HepG2 (cell line): Measurements from ENCODE around the gene SLA2. TPM values are rescaled to one million over a fixed set of nuclear protein-coding genes. Genes with fewer than 3 reads are reported as not detected.

Experiments
- CREB3 ChIP-seq: sonication (generic); formaldehyde crosslinking; IDR thresholded peaks from 2 replicates; pipeline ENCODE4 v1.5.0; 2020; ENCODE audit warnings: missing genetic modification reagents
- DMTF1 ChIP-seq: sonication (generic); formaldehyde crosslinking; IDR thresholded peaks from 2 replicates; pipeline ENCODE4 v1.4.0; 2020; ENCODE audit warnings: mild to moderate bottlenecking, missing genetic modification reagents
- DNMT3B ChIP-seq: conservative IDR thresholded peaks from 2 replicates; pipeline ENCODE4 v1.6.1; 2016; ENCODE audit warnings: missing biosample characterization, control low read depth
- FOXK1 ChIP-seq: sonication (generic); formaldehyde crosslinking; IDR thresholded peaks from 2 replicates; pipeline ENCODE4 v1.4.0; 2020; ENCODE audit warnings: low read depth, missing genetic modification reagents, borderline replicate concordance
- GLI4 ChIP-seq: sonication (generic); formaldehyde crosslinking; IDR thresholded peaks from 2 replicates; pipeline ENCODE4 v1.5.1; 2020; ENCODE audit warnings: missing genetic modification reagents, mild to moderate bottlenecking, moderate library complexity, borderline replicate concordance
- HES4 ChIP-seq: sonication (generic); formaldehyde crosslinking; IDR thresholded peaks from 2 replicates; pipeline ENCODE4 v1.9.0; 2021; ENCODE audit warnings: mild to moderate bottlenecking, missing genetic modification reagents, borderline replicate concordance
- IRF9 ChIP-seq: sonication (generic); formaldehyde crosslinking; IDR thresholded peaks from 2 replicates; pipeline ENCODE4 v1.8.0; 2022; ENCODE audit warnings: missing genetic modification reagents, mild to moderate bottlenecking, borderline replicate concordance
- KAT2B ChIP-seq: fragments of 150-350 bp; IDR thresholded peaks from 2 replicates; pipeline ENCODE4 v1.6.1; 2014; ENCODE audit warnings: low read depth, low read length, borderline replicate concordance
- MXD3 ChIP-seq: IDR thresholded peaks from 2 replicates; pipeline ENCODE4 v1.6.1; 2016; ENCODE audit warnings: mild to moderate bottlenecking, missing biosample characterization, missing genetic modification reagents
- RBM39 ChIP-seq: fragments of 200-400 bp; formaldehyde crosslinking; IDR thresholded peaks from one replicate; pipeline ENCODE4 v1.6.1; 2018; ENCODE audit warnings: antibody characterized with exemption, mild to moderate bottlenecking, low read depth, low read length; ENCODE audit not compliant: poor library complexity, severe bottlenecking
- SIN3B ChIP-seq: fragments of 150-350 bp; IDR thresholded peaks from 2 replicates; pipeline ENCODE4 v1.6.1; 2014; ENCODE audit warnings: low read length
- SP140L ChIP-seq: sonication (generic); formaldehyde crosslinking; IDR thresholded peaks from 2 replicates; pipeline ENCODE4 v1.4.0; 2020; ENCODE audit warnings: missing genetic modification reagents, borderline replicate concordance
- TEAD3 ChIP-seq: optimal IDR thresholded peaks from 2 replicates; pipeline ENCODE3; 2016; ENCODE audit warnings: borderline replicate concordance
- USF2 ChIP-seq, 2 experiments: sonication (generic) in 1 of 2; formaldehyde crosslinking in 1 of 2; IDR thresholded peaks; 2 replicates each; pipeline versions ENCODE4 v1.5.1 to v1.6.1; 2011 to 2020; ENCODE audit warnings: borderline replicate concordance in 1 of 2, low read depth in 1 of 2, low read length in 1 of 2, mild to moderate bottlenecking in 1 of 2, missing genetic modification reagents in 1 of 2, moderate library complexity in 1 of 2
- YY1 ChIP-seq: IDR thresholded peaks from 2 replicates; pipeline ENCODE4 v1.6.1; 2011; ENCODE audit warnings: low read length, low read depth, moderate library complexity, mild to moderate bottlenecking; ENCODE audit not compliant: insufficient read depth, insufficient replicate concordance
- ZBTB38 ChIP-seq: sonication (generic); formaldehyde crosslinking; IDR thresholded peaks from 2 replicates; pipeline ENCODE4 v1.5.1; 2020; ENCODE audit warnings: mild to moderate bottlenecking, missing genetic modification reagents
- ZFP90 ChIP-seq: sonication (generic); formaldehyde crosslinking; IDR thresholded peaks from 2 replicates; pipeline ENCODE4 v1.8.0; 2022; ENCODE audit warnings: missing genetic modification reagents, mild to moderate bottlenecking, inconsistent platforms, borderline replicate concordance
- ZNF225 ChIP-seq: sonication (generic); formaldehyde crosslinking; IDR thresholded peaks from 2 replicates; pipeline ENCODE4 v1.4.0; 2020; ENCODE audit warnings: mild to moderate bottlenecking, missing genetic modification reagents
- ZNF740 ChIP-seq: sonication (generic); formaldehyde crosslinking; IDR thresholded peaks from 2 replicates; pipeline ENCODE4 v1.4.0; 2020; ENCODE audit warnings: missing genetic modification reagents
- ZNF746 ChIP-seq: sonication (generic); formaldehyde crosslinking; IDR thresholded peaks from 2 replicates; pipeline ENCODE4 v1.8.0; 2022; ENCODE audit warnings: mild to moderate bottlenecking, missing genetic modification reagents
- polyA plus RNA-seq, 8 experiments: library from polyadenylated mRNA; depleted of rRNA in 3 of 8; stranded (reverse) in 7 of 8; unstranded in 1 of 8; fragments of >200 nt; fragmentation: Illumina TruSeq in 4 of 8; extraction: Trizol in 4 of 8; gene quantifications; 2 replicates each; pipeline versions ENCODE4 v1.2.1 to v1.2.3, GENCODE V29; 2011 to 2016; ENCODE audit warnings: low read depth in 4 of 8, missing spikeins in 1 of 8, mixed read lengths in 1 of 8; ENCODE audit not compliant: insufficient read depth in 1 of 8
- total RNA-seq, 5 experiments: library from RNA; depleted of rRNA; stranded (reverse); fragments of >200 nt; fragmentation: Illumina TruSeq; extraction: Trizol; gene quantifications; 2 replicates each; pipeline ENCODE4 v1.2.3, GENCODE V29; 2016; ENCODE audit warnings: low read depth in 1 of 5

The SLA2 gene
- total and polyA plus RNA-seq, 2 of the 13 experiments (the other 11 are each of a cell fraction or from before 2014, with no cell fraction given) = 1.6 to 3.6 TPM

- TF ChIP-seq FOXK1 (CRISPR knock-in tag) (peak; percentile 30; the same call in 1 of the 2 replicates), ZNF225 (CRISPR knock-in tag) (peak; percentile 80), HES4 (CRISPR knock-in tag) (peak; percentile 73; the same call in 1 of the 2 replicates), KAT2B (no peak), ZFP90 (peak; percentile 87; the same call in 1 of the 2 replicates), SIN3B (no peak), ZNF746 (no peak; the same call in 1 of the 2 replicates), RBM39 (no peak), ZNF740 (CRISPR knock-in tag) (peak; percentile 86), CREB3 (no peak; the same call in 1 of the 2 replicates), ZBTB38 (CRISPR knock-in tag) (no peak), TEAD3 (CRISPR knock-in tag) (peak; percentile 56), IRF9 (CRISPR knock-in tag) (peak; percentile 29; the same call in 1 of the 2 replicates), DMTF1 (CRISPR knock-in tag) (peak; percentile 89), YY1 (peak; percentile 62), MXD3 (CRISPR knock-in tag) (peak; percentile 81), USF2 (IDR thresholded peaks at IDR 0.05; ENCODE audit: low read depth, low read length) (no peak), USF2 (CRISPR knock-in tag; IDR thresholded peaks at IDR 0.05; ENCODE audit: borderline replicate concordance) (no peak), SP140L (CRISPR knock-in tag) (no peak), GLI4 (CRISPR knock-in tag) (peak; percentile 82; the same call in 1 of the 2 replicates), DNMT3B (no peak)
Measured at GRCh38 chr20:36574366-36575135, 71.4 kb downstream of the SLA2 start (continued).
